Adipocyte (in vitro differentiated cells): Measurements from ENCODE around the gene CFAP20DC.
"Not testable (repeated sequence)": the region's sequence is repeated elsewhere in the genome, so short reads cannot be mapped to it uniquely, and the experiment has no call there.

Source experiments
- DNase-seq: peaks from one replicate; pipeline ENCODE4 v3.0.0-alpha.2; 2015; ENCODE audit warnings: low read depth
- H3K27me3 ChIP-seq: replicated peaks from 2 replicates; pipeline ENCODE4 v1.7.0; 2013; ENCODE audit warnings: mild to moderate bottlenecking, low read length, moderate library complexity; ENCODE audit not compliant: control insufficient read depth, insufficient read depth
- H3K36me3 ChIP-seq: 2 replicates; pipeline ENCODE4 v1.7.0; 2013; ENCODE audit warnings: low read length, mild to moderate bottlenecking, moderate library complexity; ENCODE audit not compliant: control insufficient read depth, insufficient read depth, severe bottlenecking
- H3K4me1 ChIP-seq: 2 replicates; pipeline ENCODE4 v1.7.0; 2013; ENCODE audit warnings: mild to moderate bottlenecking, low read length, moderate library complexity; ENCODE audit not compliant: control insufficient read depth, insufficient read depth
- H3K4me3 ChIP-seq: 2 replicates; pipeline ENCODE4 v1.7.0; 2013; ENCODE audit warnings: mild to moderate bottlenecking, low read length, moderate library complexity
- H3K9ac ChIP-seq: 2 replicates; pipeline ENCODE4 v1.7.0; 2013; ENCODE audit warnings: mild to moderate bottlenecking, low read length, moderate library complexity
- H3K9me3 ChIP-seq: 2 replicates; pipeline ENCODE4 v1.7.0; 2013; ENCODE audit warnings: mild to moderate bottlenecking, low read length, moderate library complexity; ENCODE audit not compliant: control insufficient read depth

Gene CFAP20DC

GRCh38 chr3:58991623-58992022, 58.2 kb downstream of the CFAP20DC start:
- H3K4me3 ChIP-seq, result no peak overlapping the region
- peaks cover 12% of the 10 kb centered on the region for H3K4me1 ChIP-seq
- no peak overlapping the region for H3K9ac ChIP-seq
- H3K27me3 ChIP-seq, result no peaks in the 10 kb centered on the region
- no peaks in the 10 kb centered on the region for H3K36me3 ChIP-seq
- H3K9me3 ChIP-seq, result peaks cover 4% of the 10 kb centered on the region
- DNase-seq, result no peak

- H3K9me3 ChIP-seq, result peaks cover 8% of the 10 kb centered on the region
- no peak overlapping the region for H3K9ac ChIP-seq
- no peak for DNase-seq
- peaks cover 12% of the 10 kb centered on the region for H3K4me1 ChIP-seq
- H3K27me3 ChIP-seq, result no peaks in the 10 kb centered on the region
- H3K4me3 ChIP-seq, result no peak overlapping the region
- no peaks in the 10 kb centered on the region for H3K36me3 ChIP-seq
Observed at GRCh38 chr3:58991026-58991425, 58.8 kb downstream of the CFAP20DC start.

- Histone ChIP-seq H3K27me3 (no peaks in the 10 kb centered on the region), H3K9me3 (peaks cover 8% of the 10 kb centered on the region), H3K4me1 (peaks cover 12% of the 10 kb centered on the region)
Observed at GRCh38 chr3:58989955-58990354, 59.9 kb downstream of the CFAP20DC start.

GRCh38 chr3:58989163-58989562, 60.7 kb downstream of the CFAP20DC start:
- Histone ChIP-seq H3K9ac (no peak overlapping the region), H3K9me3 (peaks cover 8% of the 10 kb centered on the region), H3K36me3 (no peaks in the 10 kb centered on the region), H3K4me3 (no peak overlapping the region), H3K27me3 (no peaks in the 10 kb centered on the region), H3K4me1 (peaks cover 14% of the 10 kb centered on the region)
- DNase-seq, result peak; percentile 29

More at GRCh38 chr3:58989955-58990354, 59.9 kb downstream of the CFAP20DC start:
- Histone ChIP-seq H3K9ac (no peak overlapping the region), H3K4me3 (no peak overlapping the region), H3K36me3 (no peaks in the 10 kb centered on the region)
- DNase-seq, result peak; percentile 30

- H3K9me3 ChIP-seq, result peaks cover 8% of the 10 kb centered on the region
Observed at GRCh38 chr3:58988041-58988440, 61.8 kb downstream of the CFAP20DC start.

GRCh38 chr3:58986654-58987053, 63.2 kb downstream of the CFAP20DC start:
- Histone ChIP-seq H3K4me1 (peaks cover 19% of the 10 kb centered on the region), H3K27me3 (no peaks in the 10 kb centered on the region), H3K9me3 (peaks cover 8% of the 10 kb centered on the region), H3K9ac (no peak overlapping the region), H3K4me3 (peak overlapping the region; percentile 49), H3K36me3 (no peaks in the 10 kb centered on the region)
- no peak for DNase-seq

More at GRCh38 chr3:58988041-58988440, 61.8 kb downstream of the CFAP20DC start:
- no peak overlapping the region for H3K4me3 ChIP-seq
- H3K27me3 ChIP-seq, result no peaks in the 10 kb centered on the region
- no peak overlapping the region for H3K9ac ChIP-seq
- no peaks in the 10 kb centered on the region for H3K36me3 ChIP-seq
- DNase-seq, result no peak
- peaks cover 19% of the 10 kb centered on the region for H3K4me1 ChIP-seq

GRCh38 chr3:58979840-58980239, 70.0 kb downstream of the CFAP20DC start:
- Histone ChIP-seq H3K4me3 (no peak overlapping the region), H3K4me1 (peaks cover 8% of the 10 kb centered on the region)
- DNase-seq, result no peak

GRCh38 chr3:58973796-58974195, 76.0 kb downstream of the CFAP20DC start:
- Histone ChIP-seq H3K4me1 (no peaks in the 10 kb centered on the region), H3K9ac (no peak overlapping the region), H3K36me3 (no peaks in the 10 kb centered on the region), H3K4me3 (no peak overlapping the region), H3K27me3 (no peaks in the 10 kb centered on the region), H3K9me3 (no peaks in the 10 kb centered on the region)
- no peak for DNase-seq

More at GRCh38 chr3:58979840-58980239, 70.0 kb downstream of the CFAP20DC start:
- Histone ChIP-seq H3K9ac (no peak overlapping the region), H3K36me3 (no peaks in the 10 kb centered on the region), H3K9me3 (no peaks in the 10 kb centered on the region), H3K27me3 (no peaks in the 10 kb centered on the region)

- H3K27me3 ChIP-seq, H3K9me3 ChIP-seq, H3K4me3 ChIP-seq, H3K36me3 ChIP-seq, DNase-seq, H3K9ac ChIP-seq: not testable (repeated sequence)
- peaks cover 33% of the 10 kb centered on the region for H3K4me1 ChIP-seq
Observed at GRCh38 chr3:58967866-58968265, 82.0 kb downstream of the CFAP20DC start.

- Histone ChIP-seq H3K9me3 (no peaks in the 10 kb centered on the region), H3K4me1 (peaks cover 43% of the 10 kb centered on the region), H3K4me3 (no peak overlapping the region), H3K9ac (peak overlapping the region; percentile 76), H3K27me3 (no peaks in the 10 kb centered on the region), H3K36me3 (no peaks in the 10 kb centered on the region)
- peak; percentile 73 for DNase-seq
Observed at GRCh38 chr3:58965865-58966264, 84.0 kb downstream of the CFAP20DC start.

GRCh38 chr3:58963928-58964503, 85.8 kb downstream of the CFAP20DC start:
- Histone ChIP-seq H3K9ac (peak overlapping the region; percentile 48), H3K36me3 (no peaks in the 10 kb centered on the region), H3K4me1 (peaks cover 43% of the 10 kb centered on the region), H3K9me3 (no peaks in the 10 kb centered on the region), H3K27me3 (no peaks in the 10 kb centered on the region), H3K4me3 (no peak overlapping the region)
- DNase-seq, result peak; percentile 16

GRCh38 chr3:58962816-58963215, 87.0 kb downstream of the CFAP20DC start:
- no peaks in the 10 kb centered on the region for H3K9me3 ChIP-seq
- no peak overlapping the region for H3K4me3 ChIP-seq
- H3K4me1 ChIP-seq, result peaks cover 43% of the 10 kb centered on the region
- no peaks in the 10 kb centered on the region for H3K36me3 ChIP-seq
- peak; percentile 13 for DNase-seq
- peak overlapping the region; percentile 48 for H3K9ac ChIP-seq
- H3K27me3 ChIP-seq, result no peaks in the 10 kb centered on the region
